Amniotic stem cell (primary cell): ENCODE results near the gene PEX10.

Experiments
- DNase-seq: peaks from one replicate; lab custom pipeline; 2025; lab: John Stamatoyannopoulos, UW

PEX10 gene

DNA sequence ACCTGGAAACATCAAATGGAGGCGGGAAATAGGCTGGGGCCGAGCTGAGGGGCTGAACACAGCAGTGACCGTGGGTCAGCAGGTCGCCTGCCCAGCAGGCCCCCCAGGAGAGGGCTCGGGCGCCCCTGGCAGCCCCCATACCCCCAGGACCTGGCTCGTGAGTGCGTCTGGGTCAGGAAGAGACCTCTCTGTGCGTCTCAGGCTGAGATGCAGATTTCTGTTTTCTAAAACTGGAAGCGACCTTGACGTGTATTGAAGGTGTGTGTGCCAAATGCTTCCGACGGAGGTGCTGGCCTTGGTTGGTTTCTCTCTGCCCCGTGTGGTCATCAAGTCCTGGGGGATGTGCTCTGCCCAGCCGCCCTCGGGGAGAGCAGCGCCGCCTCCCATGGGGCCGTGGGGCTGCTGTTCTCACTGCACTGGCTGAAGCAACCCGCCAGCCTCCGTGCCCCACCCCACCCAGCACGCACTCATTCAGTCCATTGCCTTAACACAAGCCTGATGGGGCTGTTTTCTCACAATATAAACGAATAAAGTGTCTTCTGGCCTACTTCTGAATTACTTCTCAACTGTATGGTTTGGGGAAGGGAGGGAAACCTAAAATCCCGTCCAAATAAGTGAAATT lies 7.4 kb downstream of the PEX10 start:
- DNase-seq: no peak

DNA sequence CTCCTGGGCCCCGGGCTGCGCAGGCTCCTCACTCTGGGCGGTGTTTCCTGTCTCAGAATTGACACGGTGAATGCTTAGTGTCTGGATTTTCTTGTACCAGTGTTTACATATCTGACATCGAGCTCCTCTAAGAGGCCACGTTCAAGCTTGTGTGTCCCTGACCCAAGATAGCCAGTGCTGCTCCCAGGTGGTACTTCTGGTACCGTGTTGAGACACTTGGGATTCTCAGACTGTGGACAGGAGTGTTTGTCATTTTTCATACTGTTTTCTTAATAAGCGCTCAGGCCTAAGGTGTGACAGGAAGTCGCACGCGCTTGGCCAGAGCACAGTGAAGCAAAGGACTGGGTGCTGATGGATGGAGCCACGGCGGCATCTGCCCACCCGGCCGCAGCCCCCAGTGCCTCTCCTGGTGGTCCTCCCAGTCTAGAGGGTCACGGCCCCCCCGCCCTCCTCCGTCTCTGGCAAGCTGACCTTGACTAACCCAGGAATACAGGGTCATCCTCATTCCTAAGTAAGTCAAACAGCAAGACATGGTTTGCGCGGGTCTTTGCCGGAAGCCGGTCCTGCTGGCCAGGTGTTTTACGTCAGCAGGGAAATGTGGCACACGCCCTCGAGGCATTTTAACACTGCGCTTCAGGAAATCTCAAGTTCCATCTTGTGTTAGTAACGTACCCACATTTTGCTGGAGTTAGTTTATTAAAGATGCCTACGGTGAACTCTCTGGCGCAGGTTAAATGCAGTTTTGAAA lies 8.0 kb downstream of the PEX10 start:
- DNase-seq: no peak

DNA sequence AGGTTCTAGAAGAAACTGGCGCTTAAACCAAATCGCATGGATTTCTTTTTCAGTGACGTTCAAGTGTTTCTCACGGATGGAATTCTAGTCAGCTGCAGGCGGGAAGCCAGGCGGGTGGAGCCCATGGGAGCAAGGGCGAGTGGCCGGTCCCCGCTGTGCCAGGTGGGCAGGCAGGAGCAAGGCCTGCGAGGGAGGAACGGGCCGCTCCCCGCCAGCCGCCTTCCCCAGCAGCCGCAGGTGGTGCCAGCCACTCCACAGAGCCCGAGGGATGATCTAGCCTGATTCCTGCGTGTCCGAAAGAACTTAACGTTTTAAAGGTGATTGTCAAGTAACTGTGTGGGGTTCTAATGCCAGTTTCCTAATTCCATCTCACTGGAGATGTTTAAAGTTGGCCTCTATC lies 9.1 kb downstream of the PEX10 start:
- no peak for DNase-seq

DNA sequence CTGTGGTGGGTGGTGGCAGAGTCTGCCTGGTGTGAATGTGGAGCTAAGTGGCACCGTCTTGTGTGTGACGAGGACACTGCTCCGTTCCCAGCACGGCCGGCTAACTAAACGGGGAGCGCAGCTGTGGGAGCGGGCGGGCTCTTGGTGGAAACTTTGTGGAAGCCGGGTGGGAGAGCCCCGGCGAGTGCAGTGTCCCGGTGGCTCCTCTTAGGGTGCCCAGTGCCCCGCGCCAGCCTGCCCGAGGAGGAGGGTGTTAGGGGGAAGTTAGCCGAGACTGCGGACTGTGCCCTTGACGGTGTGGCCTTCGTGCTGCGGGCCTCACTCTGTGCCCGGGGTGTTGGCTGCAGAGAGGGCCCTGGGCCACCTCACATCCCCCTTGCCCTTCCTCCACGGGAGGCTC lies 9.9 kb downstream of the PEX10 start:
- DNase-seq: no peak

DNA sequence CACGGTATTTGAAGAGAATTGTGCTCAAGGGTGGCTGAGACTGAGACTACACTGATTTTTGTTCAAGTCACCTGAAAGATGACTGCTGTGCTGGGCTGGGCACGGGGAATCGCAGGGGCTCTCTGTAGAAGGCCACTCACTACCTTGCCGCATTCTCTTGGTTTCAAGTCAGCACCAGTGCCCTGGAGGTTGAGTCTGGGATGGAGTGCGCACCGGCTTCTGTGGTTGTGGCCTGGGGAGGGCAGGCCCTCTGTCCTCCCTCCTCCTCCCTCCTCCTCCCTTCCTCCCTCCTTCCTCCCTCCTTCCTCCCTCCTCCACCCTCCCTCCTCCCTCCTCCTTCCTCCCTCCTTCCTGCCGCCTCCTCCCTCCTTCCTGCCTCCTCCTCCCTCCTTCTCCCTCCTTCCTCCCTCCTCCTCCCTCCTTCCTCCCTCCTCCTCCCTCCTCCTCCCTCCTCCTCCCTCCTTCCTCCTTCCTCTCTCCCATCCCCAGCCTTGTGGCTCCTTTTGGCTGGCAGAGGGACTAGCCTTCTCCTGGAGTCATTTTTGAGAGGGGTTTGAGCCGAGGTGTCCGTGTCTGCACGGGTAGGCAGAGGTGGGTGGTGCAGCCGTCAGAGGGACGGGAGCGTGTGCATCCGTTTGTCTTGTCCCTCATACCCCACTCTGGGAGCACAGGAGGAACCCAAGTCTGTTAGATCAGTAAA lies 11.3 kb downstream of the PEX10 start:
- no peak for DNase-seq

DNA sequence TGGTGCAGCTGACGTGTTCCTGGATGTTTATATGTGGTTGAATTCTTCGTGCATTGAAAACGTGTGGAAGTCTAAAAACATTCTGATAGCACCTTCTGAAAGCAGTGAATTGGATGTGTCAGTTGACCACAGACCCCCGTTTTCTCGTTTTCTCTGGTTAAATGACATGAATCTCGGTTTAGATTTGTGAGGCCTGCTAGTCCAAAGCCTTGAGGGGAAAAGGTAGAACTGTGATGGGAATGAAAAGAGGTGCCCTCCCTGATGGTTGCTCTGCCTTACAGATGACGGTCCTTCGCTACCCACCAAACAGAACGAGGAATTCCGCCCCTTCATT lies 11.8 kb downstream of the PEX10 start:
- DNase-seq: no peak

DNA sequence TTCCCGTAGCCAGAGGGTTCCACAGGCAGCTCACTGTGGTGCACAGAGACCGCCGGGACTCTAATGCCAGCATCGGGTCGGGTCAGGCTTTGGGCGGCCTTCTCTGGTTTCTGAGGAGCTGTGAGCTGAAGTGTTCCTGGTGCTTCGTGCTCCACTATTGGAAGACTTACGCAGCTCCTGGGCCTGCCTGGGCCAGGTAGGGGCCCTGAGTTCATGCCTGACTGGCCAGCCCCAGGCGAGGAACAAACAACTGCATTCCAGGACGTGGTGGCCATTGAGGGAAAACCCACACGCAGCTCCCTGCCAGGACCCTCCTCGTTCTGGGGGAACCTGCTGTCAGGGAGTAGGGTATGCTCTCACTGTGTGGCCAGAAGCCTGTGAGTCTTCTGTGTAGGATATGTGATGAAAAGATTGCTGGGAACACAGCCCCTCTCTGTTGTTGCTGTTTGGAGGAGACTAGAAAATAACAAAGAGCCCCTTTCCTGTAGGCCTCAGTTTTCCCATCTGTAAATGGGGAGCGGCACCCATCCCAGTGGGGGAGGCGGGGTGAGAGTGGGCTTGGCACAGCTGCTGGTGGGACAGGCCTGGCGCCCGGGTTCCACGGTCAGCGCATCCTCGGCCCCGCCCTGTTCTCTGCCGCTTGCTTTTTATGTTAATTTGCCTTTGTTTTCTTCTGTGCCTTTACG lies 12.3 kb downstream of the PEX10 start:
- DNase-seq: no peak

DNA sequence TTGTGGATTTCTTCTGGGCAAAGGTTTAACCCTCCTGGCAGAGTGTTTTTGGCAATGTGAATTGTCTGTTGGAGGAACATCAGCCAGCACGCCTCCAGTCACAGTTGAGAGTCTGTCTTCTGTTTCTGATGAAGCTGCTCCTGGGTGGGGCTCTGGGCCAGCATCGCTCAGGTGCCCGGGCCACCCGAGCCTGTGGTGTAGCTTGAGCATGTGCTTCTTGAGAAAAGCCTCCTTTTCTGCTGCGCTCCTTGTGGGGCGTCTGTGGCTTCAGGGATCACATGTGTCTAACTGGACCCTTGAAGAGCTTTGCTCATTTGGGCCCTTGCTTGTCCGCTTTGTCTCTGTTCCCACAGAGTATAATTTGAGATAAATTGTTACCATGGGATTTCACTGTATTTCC lies 13.5 kb downstream of the PEX10 start:
- DNase-seq: no peak

DNA sequence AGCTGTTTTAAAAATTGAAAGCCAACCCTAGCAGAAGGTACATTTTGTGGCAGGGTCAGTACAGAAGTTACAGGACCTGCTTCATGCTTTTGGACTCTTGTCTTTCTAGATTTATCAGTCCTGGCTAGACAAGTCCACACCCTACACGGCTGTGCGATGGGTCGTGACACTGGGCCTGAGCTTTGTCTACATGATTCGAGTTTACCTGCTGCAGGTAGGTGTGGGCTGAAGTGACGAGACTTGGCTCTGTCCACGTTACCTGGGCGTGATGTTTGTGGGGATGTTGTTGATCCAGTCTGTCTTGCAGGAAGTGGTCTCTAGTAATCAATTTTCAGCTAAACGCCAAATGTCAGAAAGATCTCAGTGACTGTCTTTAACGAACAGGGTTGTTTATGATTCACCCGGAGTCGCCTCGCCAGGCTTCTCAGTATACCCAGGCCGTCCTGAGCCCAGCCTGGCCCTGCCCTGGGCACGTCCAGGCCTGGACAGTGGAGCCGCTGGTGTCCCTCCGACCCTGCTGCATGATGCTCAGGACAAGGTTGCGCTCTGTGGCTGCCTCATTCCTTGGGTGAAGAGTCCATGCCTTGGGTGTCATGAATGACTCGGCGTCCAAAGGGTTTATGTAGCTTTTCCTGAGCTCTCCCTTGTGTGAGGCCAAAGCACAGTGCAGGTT lies 15.2 kb downstream of the PEX10 start:
- DNase-seq: no peak

DNA sequence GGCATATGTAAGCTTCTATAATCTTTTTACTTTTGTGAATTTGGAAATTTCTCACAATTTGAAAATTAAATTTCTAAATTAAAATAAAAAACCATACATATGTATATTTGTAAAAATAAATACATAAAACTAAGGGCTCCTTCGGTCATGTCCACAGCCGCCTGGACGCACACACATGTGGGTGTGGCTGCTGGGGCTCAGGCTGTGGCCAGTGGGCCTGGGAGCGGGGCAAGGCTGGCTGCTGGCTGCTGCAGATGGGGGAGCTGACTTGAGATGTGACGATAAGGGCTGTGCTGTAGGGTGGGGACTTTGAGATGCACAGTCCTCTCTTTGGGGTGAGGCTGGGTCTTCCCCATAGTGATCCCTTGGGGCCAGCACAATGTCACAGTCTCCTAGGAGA lies 15.9 kb downstream of the PEX10 start:
- DNase-seq: no peak

DNA sequence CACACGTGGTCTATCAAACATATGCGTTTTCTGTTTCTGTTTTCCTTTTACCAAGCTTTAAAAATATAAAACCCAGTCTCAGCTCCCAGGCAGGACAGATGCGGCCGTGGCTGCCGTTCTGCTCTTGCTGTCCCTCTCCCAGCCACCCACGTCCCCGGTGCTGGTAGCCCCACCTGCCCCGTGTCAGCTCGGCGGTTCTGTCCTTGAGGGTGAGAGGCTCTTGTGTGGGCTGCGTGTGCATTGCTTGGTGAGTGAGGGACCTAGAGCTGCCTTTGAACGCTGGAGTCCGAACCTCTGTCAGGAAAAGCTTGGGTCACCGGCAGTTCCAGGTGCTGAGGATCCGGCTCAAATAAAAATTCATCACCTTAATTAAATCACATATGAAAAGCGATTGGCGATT lies 16.3 kb downstream of the PEX10 start:
- DNase-seq: no peak

DNA sequence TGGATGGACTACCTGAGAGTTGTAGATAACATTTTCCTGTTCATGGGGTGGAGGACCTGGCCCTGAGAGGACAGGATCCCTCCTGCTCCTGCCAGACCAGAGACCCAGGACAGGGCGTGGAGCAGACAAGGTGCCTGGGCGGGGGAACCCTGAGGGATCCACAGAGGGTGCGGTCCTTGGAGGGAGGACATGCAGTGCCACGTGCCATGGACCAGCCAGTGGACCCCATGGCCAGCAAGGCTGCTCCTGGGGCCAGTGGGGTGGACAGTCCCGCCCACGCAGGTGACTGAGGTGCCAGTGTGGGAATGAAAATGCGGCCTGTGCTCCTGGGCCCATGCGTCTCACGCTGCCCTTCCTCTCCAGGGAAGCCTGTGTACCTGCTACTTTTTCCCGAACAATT lies 17.1 kb downstream of the PEX10 start:
- DNase-seq: no peak

DNA sequence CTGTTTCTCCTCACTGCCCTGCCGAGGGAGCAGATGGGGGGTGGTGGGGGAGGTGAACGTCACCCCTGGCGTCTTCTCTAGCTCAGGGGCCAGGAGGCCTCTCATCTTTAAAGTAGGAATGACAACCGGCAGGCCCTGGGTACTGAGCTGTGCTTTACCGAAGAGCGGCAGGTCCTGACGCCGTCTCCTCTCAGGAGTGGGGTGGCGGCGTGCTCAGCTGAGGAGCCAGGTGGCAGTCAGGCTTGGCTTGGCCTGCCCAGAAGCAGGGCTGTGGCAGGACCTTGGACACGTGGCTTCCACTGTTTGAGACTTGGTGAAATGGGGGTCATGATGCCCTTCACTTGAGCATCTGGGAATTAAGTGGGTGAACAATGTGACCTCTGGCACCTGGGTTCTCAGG lies 17.6 kb downstream of the PEX10 start:
- DNase-seq: no peak

DNA sequence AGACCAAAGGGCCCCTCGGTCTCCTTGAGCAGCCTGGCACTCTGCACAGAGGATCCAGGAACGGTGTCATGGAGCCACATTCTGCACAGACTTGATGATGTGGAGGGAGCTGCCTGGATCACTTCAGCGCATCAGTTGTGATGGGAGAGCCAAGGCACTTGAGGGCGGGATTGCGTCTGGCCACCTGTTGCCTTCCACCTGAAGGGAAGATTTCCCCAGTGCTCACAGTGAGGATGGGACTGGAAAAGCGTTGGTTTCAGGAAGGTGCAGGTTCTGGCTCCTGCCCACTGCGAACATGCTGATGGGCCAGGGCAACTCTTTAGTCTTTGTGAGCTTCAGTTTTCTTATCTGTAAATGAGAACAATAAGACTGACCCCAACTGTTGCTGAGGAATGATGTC lies 18.1 kb downstream of the PEX10 start:
- no peak for DNase-seq

DNA sequence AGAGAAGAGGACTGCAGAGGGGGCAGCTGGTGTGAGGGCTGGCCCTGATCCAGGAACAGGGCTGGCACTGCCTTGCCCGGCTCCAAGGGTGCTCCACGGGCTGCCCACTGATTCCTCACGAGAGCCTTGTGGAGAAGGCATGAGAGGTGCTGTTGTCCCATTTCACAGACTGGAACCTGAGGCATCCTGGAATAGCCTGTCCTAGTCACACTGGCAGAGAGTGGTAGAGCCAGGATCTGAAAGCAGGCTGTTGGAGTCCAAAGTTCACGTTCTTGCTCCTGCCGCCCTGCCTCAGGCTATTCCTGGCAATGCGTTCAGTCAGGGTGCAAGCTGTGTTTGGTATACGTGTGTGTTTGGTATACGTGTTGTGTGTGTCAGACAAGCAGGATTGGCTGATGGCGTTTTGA lies 18.9 kb downstream of the PEX10 start:
- no peak for DNase-seq

DNA sequence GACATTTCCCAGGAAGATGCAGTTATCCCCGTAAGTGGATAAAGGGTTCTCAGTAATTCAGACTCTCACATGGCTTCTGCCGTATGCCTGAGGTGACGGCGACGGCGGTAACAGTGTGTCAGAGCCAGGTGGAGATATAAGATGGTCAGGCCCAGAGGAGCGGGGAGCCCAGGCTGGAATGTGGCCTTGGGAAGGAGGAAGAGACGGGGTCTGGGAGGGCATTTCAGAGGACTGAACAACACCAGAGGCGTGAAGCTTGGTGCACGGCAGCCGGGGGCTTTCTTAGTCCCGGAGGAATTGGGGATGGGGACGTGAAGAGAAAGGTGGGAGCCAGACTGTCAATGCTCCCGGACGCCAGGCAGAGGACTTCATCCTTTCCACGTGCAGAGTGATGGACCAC lies 19.7 kb downstream of the PEX10 start:
- DNase-seq: no peak

DNA sequence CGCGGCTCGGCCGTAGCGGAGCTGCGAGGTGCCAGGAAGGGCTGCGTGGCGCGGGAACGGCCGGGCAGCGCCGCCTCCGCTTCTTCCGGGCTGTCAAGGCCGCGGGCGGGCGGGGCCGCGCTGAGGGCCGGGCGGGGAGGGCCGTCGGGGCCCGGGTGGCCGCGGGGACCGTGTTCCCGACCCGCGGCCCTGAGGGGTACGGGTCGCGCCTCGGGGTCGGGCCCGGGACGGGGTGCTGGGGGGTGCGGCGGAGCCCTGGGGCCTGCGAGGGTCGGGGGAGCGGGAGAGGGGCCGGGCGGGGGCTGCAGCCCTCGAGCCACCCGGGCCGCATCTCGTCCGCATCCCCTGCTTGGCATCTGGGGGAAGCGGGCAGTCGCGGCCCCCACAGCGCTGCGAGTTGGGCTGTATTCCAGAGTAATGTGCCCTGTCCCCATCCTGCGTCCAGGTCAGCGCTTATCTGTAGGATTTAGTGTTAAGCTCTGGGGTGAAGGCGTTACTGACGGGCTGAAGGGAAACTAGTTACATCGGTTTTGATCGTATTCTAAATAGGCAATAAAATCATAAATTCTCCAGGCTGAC lies 20.3 kb downstream of the PEX10 start:
- no peak for DNase-seq

DNA sequence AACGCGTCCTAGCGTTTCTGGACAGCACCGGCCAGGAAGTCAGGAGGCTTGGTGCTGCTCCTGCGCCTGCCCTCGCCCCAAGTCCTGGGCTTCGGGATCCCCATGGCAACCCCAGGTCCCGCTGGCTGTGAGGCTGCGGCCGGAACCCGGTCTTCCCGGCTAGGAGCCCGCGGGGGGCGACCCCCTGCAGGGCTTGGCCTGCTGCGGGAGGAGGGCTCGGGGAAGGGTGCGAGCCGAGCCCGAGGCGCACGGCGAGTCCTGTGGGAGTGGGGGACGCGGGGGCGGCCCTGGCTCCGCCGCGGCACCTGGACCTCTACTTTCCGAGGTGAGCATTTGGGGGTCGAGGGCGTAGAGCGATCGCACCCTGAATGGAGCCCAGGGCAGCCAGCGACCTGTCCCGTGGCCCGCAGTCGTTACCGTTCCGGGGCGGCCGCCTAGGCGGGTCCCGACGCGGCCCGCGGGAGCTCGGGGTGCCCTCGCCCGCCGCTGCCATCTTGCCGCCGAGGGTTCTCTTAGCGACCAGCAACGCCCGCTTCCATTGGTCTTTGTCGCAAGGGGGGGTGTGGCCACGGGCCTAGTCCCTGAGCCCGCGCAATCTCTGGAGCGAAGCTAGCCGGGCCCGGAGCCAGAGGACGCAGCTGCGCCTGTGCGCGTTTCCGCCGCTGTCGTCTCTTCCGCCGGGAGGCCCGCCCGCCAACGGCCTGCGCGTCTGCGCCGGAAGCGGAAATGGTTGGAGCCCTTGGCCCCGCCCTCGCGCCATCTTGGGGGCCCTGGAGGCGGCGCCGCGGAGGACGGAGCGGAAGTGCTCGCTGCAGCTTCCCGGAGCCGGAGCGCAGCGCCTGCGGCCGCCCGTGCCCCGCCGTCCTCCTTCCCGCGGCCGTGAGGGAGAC lies 21.1 kb downstream of the PEX10 start, which contains the start of the genes MORN1 and RER1:
Gene MORN1, minus strand, starts transcription at position 514 of the 890 bp plus-strand sequence. Its CDS starts 21 bp downstream, at position 493.
Gene RER1, plus strand, starts transcription at position 801 of the 890 bp plus-strand sequence. CDS start 3,950 bp downstream, outside the sequence.
- DNase-seq: peak; percentile 97

DNA sequence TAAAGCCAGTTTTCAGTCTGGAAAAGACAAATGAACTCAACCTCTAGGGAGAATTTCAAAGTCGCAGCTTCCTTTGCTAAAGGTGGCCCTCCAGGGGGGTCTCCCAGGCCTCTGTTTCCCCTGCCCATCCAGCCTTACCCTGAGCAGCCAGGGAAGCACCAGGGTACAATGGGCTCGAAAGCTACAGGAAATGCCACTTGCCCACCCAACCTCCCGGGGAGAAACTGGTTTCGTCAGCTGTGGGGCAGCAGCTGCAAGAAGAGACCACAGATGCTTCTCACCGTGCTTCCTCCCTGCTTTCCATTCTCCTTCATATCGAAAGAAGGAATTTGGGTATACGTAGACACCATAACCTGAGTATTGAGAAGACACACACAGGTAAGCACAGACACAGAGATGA lies 22.7 kb downstream of the PEX10 start:
- DNase-seq: no peak

DNA sequence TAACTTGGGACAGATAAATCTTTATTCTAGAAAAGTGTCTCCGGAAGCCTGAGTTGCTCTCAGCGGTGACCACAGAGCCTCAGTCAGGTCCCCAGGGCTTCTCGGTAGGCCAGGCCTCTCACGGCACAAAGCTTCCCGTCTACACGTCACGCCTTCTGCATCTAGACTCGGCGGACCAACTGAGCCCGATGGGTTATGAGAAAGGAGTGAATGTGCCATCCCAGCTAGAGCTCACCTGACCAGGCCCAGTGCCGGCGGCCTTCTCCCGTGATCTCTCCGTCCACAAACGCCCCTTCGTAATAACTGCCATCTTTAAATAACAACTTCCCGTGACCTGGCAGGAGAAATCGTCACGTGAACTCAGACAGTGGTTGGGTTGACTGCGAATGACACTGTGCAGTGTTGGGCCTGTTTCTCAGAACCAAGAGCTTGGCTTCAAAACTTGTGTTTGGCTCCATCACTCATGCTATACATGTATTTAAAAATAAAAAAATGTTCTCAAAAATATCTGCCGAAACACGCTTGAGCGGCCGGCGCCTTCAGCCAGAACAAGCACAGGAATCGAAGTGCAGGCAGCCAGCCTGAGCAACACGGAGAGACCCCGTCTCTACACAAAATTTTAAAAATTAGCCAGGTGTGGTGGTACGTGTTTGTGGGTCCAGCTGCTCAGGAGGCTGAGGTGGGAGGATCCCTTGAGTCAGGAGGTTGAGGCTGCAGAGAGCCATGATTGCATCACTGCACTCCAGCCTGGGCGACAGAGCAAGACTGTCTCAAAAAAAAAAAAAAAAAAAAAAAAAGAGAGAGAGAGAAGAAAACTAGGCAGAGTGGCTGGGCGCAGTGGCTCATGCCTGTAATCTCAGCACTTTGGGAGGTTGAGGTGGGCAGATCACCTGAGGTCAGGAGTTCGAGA lies 24.1 kb downstream of the PEX10 start:
- no peak for DNase-seq
